HepG2 (cell line): ENCODE data around the gene PDZD8. TPM values are rescaled to one million over a fixed set of nuclear protein-coding genes. Genes with fewer than 3 reads are reported as not detected.

Source experiments
- ATAC-seq: fragments of 200-7000 bp; cut with Tn5 transposase; 3 replicates; pipeline ENCODE4 v1.9.1; 2020; ENCODE audit warnings: mild to moderate bottlenecking, moderate library complexity
- BruUV-seq: library from RNA; stranded (reverse); fragments of 400-500 nt; replicated peaks from 2 replicates; lab custom pipeline; 2021; lab: Mats Ljungman, UMichigan
- CTCF ChIA-PET: fragments of 300-600 bp; formaldehyde crosslinking; extraction: SDS; loops from one replicate; lab custom pipeline; 2021; ENCODE audit warnings: low total read pairs, inconsistent platforms, low intra/inter-chr PET ratio; lab: Yijun Ruan, JAX
- POLR2A ChIA-PET: fragments of 350-600 bp; sonication (Branson Sonifier 250); formaldehyde crosslinking; loops from one replicate; lab custom pipeline; 2020; ENCODE audit warnings: antibody characterized with exemption, inconsistent platforms; lab: Yijun Ruan, JAX
- DNase-seq: peaks from one replicate; pipeline ENCODE4 v3.0.0-alpha.2; 2015; ENCODE audit warnings: low spot score
- FAIRE-seq: peaks from 3 replicates; lab custom pipeline; 2011; peaks lifted over from hg19 to GRCh38; lab: Jason Lieb, UNC
- H2AFZ ChIP-seq: one replicate; pipeline ENCODE4 v1.6.1; 2011; ENCODE audit warnings: low read length, inconsistent platforms
- H3K27ac ChIP-seq: fragments of 300-600 bp; 3 replicates; pipeline ENCODE4 v1.8.0; 2011; ENCODE audit warnings: mixed run types, mild to moderate bottlenecking, mixed read lengths, low read length, inconsistent platforms; ENCODE audit not compliant: insufficient read depth; ENCODE audit errors: extremely low read length
- H3K27me3 ChIP-seq, 2 experiments: fragments of 200-600 bp in 1 of 2; 2 replicates in 1 of 2; 3 replicates in 1 of 2; pipeline versions ENCODE4 v1.6.0 to v1.8.0; 2011; ENCODE audit warnings: low read length in 2 of 2, mild to moderate bottlenecking in 2 of 2, moderate library complexity in 2 of 2, inconsistent platforms in 1 of 2; ENCODE audit not compliant: insufficient read depth in 2 of 2, control insufficient read depth in 1 of 2
- H3K36me3 ChIP-seq, 2 experiments: fragments of 200-600 bp in 1 of 2; replicated peaks in 1 of 2; 2 replicates in 1 of 2; 3 replicates in 1 of 2; pipeline versions ENCODE4 v1.5.1 to v1.8.0; 2011; ENCODE audit warnings: low read length in 2 of 2, inconsistent platforms in 1 of 2; ENCODE audit not compliant: insufficient read depth in 2 of 2, control insufficient read depth in 1 of 2
- H3K4me1 ChIP-seq: 2 replicates; pipeline ENCODE4 v1.5.1; 2012; ENCODE audit warnings: low read length, inconsistent platforms; ENCODE audit not compliant: insufficient read depth
- H3K4me2 ChIP-seq: 2 replicates; pipeline ENCODE4 v1.6.0; 2011; ENCODE audit warnings: low read depth, low read length, inconsistent platforms
- H3K4me3 ChIP-seq, 3 experiments: fragments of 200-600 bp in 1 of 3; sonication (generic), shearing (Covaris generic) in 1 of 3; replicated peaks in 1 of 3; 2 replicates each; pipeline ENCODE4 v1.5.1; 2011 to 2016; ENCODE audit warnings: low read length in 3 of 3, inconsistent platforms in 2 of 3, low read depth in 2 of 3, mild to moderate bottlenecking in 2 of 3, control low read depth in 1 of 3, mixed read lengths in 1 of 3; ENCODE audit not compliant: insufficient read depth in 1 of 3
- H3K79me2 ChIP-seq: one replicate; pipeline ENCODE4 v1.6.1; 2011; ENCODE audit warnings: low read length, inconsistent platforms; ENCODE audit not compliant: insufficient read depth
- H3K9ac ChIP-seq: 2 replicates; pipeline ENCODE4 v1.6.0; 2011; ENCODE audit warnings: mild to moderate bottlenecking, low read depth, low read length, inconsistent platforms; ENCODE audit not compliant: insufficient read depth
- H3K9me3 ChIP-seq: 2 replicates; pipeline ENCODE4 v1.5.1; 2012; ENCODE audit warnings: mild to moderate bottlenecking, low read length
- H4K20me1 ChIP-seq: 2 replicates; pipeline ENCODE4 v1.6.0; 2011; ENCODE audit warnings: inconsistent platforms, mild to moderate bottlenecking, low read length, moderate library complexity; ENCODE audit not compliant: insufficient read depth
- ATF7 ChIP-seq, 2 experiments: fragments of 450-650 bp in 1 of 2; sonication (generic) in 1 of 2; formaldehyde crosslinking in 1 of 2; IDR thresholded peaks; 2 replicates each; pipeline versions ENCODE4 v1.4.0 to v1.6.1; 2016 to 2020; ENCODE audit warnings: antibody characterized with exemption in 1 of 2, mild to moderate bottlenecking in 1 of 2, missing genetic modification reagents in 1 of 2
- BRD4 ChIP-seq: sonication (generic); formaldehyde crosslinking; IDR thresholded peaks from 2 replicates; pipeline ENCODE4 v1.4.0; 2020; ENCODE audit warnings: missing genetic modification reagents
- CCAR2 ChIP-seq: fragments of 200-400 bp; formaldehyde crosslinking; optimal IDR thresholded peaks from 2 replicates; pipeline ENCODE3; 2018; ENCODE audit warnings: low read depth, mild to moderate bottlenecking, low read length, moderate library complexity
- CTCF ChIP-seq: sonication (generic); formaldehyde crosslinking; IDR thresholded peaks from 2 replicates; pipeline ENCODE4 v1.5.0; 2020; ENCODE audit warnings: mild to moderate bottlenecking, missing genetic modification reagents, moderate library complexity
- FOXA3 ChIP-seq: IDR thresholded peaks from 2 replicates; pipeline ENCODE4 v1.6.1; 2016; ENCODE audit warnings: missing genetic modification reagents, missing compliant biosample characterization
- KLF13 ChIP-seq: sonication (generic); formaldehyde crosslinking; IDR thresholded peaks from 2 replicates; pipeline ENCODE4 v1.4.0; 2020; ENCODE audit warnings: mild to moderate bottlenecking, missing genetic modification reagents
- KLF6 ChIP-seq: IDR thresholded peaks from 2 replicates; pipeline ENCODE4 v1.8.0; 2016; ENCODE audit warnings: missing biosample characterization, missing genetic modification reagents
- PAF1 ChIP-seq: IDR thresholded peaks from 2 replicates; pipeline ENCODE4 v1.6.1; 2016; ENCODE audit warnings: missing genetic modification reagents, missing compliant biosample characterization
- ZNF234 ChIP-seq: sonication (generic); formaldehyde crosslinking; conservative IDR thresholded peaks from 2 replicates; pipeline ENCODE4 v1.5.1; 2020; ENCODE audit warnings: mild to moderate bottlenecking, missing genetic modification reagents
- ZNF263 ChIP-seq: sonication (generic); formaldehyde crosslinking; IDR thresholded peaks from 2 replicates; pipeline ENCODE4 v1.4.0; 2020; ENCODE audit warnings: missing genetic modification reagents
- ZNF792 ChIP-seq: IDR thresholded peaks from 2 replicates; pipeline ENCODE4 v1.6.1; 2016
- WGBS: methylation state at CpG from one replicate; pipeline ENCODE4 v1.1.6; 2017; ENCODE audit warnings: low lambda C conversion rate; 5-methylcytosine and 5-hydroxymethylcytosine counted together
- in situ Hi-C: cut with HindIII; loops from 2 replicates; pipeline ENCODE4 v1.10.0; 2017; ENCODE audit warnings: low pct_unique_long_range_greater_than_20kb; ENCODE audit not compliant: extremely low pct_ligation_motif_present
- intact Hi-C: fragments of 100-400 bp; cut with micrococcal nuclease; formaldehyde crosslinking; loops from one replicate; pipeline ENCODE4 v1.10.0; 2022; ENCODE audit not compliant: unreplicated experiment
- polyA plus RNA-seq, 8 experiments: library from polyadenylated mRNA; depleted of rRNA in 3 of 8; stranded (reverse) in 7 of 8; unstranded in 1 of 8; fragments of >200 nt; fragmentation: Illumina TruSeq in 4 of 8; extraction: Trizol in 4 of 8; gene quantifications; 2 replicates each; pipeline versions ENCODE4 v1.2.1 to v1.2.3, GENCODE V29; 2011 to 2016; ENCODE audit warnings: low read depth in 4 of 8, missing spikeins in 1 of 8, mixed read lengths in 1 of 8; ENCODE audit not compliant: insufficient read depth in 1 of 8
- total RNA-seq, 5 experiments: library from RNA; depleted of rRNA; stranded (reverse); fragments of >200 nt; fragmentation: Illumina TruSeq; extraction: Trizol; gene quantifications; 2 replicates each; pipeline ENCODE4 v1.2.3, GENCODE V29; 2016; ENCODE audit warnings: low read depth in 1 of 5
- TF ChIP-seq, protein P1 (sequence below): sonication (generic); formaldehyde crosslinking; IDR thresholded peaks from 2 replicates; pipeline ENCODE4 v1.5.0; 2020; ENCODE audit warnings: missing genetic modification reagents

PDZD8 gene
- total and polyA plus RNA-seq, 2 of the 13 experiments (the other 11 are each of a cell fraction or from before 2014, with no cell fraction given): 11.2 to 32.0 TPM

DNA sequence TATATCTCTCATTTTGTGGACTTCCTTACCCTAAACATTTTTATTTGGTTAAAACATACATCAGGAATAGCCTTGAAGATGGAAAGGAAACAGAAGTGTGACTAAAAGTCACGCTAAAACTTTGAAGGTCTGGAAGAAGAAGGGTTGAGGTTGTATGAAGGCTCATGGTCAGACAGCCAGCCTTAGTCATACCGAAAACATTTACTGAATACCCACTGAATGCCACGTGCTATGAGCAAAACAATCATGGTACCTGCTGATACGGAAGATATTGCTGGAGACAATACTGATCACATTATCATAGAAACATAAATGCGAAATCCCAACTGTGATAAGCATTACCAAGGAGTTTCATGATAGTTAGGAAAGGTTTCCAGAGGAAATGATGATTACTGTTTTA is 64.0 kb downstream of the PDZD8 start:
- BruUV-seq: no TSS peak
- Histone ChIP-seq H3K79me2 (no peaks in the 10 kb centered on the region), H3K4me2 (no peak overlapping the region), H3K4me1 (no peaks in the 10 kb centered on the region), H2AFZ (no peak overlapping the region), H3K4me3 (no peak overlapping the region), H4K20me1 (no peaks in the 10 kb centered on the region), H3K27ac (no peak overlapping the region), H3K9me3 (no peaks in the 10 kb centered on the region), H3K27me3 (no peaks in the 10 kb centered on the region), H3K9ac (no peak overlapping the region), H3K36me3 (peaks cover 4 to 21% of the 10 kb centered on the region in 2 experiments; a peak in 4 of 5 replicates)
- no peak for TF ChIP-seq ZNF234
- TF ChIP-seq PAF1 (CRISPR knock-in tag): no peak
- TF ChIP-seq ZNF792 (CRISPR knock-in tag): no peak
- no peak for TF ChIP-seq KLF6
- TF ChIP-seq CCAR2: no peak
- no peak for TF ChIP-seq BRD4 (CRISPR knock-in tag)
- TF ChIP-seq, protein P1, sequence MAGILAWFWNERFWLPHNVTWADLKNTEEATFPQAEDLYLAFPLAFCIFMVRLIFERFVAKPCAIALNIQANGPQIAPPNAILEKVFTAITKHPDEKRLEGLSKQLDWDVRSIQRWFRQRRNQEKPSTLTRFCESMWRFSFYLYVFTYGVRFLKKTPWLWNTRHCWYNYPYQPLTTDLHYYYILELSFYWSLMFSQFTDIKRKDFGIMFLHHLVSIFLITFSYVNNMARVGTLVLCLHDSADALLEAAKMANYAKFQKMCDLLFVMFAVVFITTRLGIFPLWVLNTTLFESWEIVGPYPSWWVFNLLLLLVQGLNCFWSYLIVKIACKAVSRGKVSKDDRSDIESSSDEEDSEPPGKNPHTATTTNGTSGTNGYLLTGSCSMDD: no peak
- no peak for TF ChIP-seq KLF13 (CRISPR knock-in tag)
- DNase-seq (no peak), FAIRE-seq (no peak), ATAC-seq (no peak)
- in situ Hi-C loops (no loop called here), intact Hi-C loops (no loop called here)
- ChIA-PET POLR2A (no interaction called here), CTCF (no interaction called here)
- WGBS: over 99% methylated on average over 5 of the region's 5 CpGs

- no peak for TF ChIP-seq FOXA3 (CRISPR knock-in tag)
- no peak for TF ChIP-seq CTCF (CRISPR knock-in tag)
- no peak for TF ChIP-seq ZNF263 (CRISPR knock-in tag)
- TF ChIP-seq, protein P1: no peak
- TF ChIP-seq ATF7 (IDR thresholded peaks at IDR 0.05): peak; percentile 70
- no peak for TF ChIP-seq ATF7 (CRISPR knock-in tag; IDR thresholded peaks at IDR 0.05)
- TF ChIP-seq, all 625 proteins: peak for 1
- in situ Hi-C loops: no loop called here
- CTCF ChIA-PET: no interaction called here
Measured at GRCh38 chr10:117306674-117307073, 68.6 kb downstream of the PDZD8 start.

More at GRCh38 chr10:117306674-117307073, 68.6 kb downstream of the PDZD8 start:
- Histone ChIP-seq H3K9ac (no peak overlapping the region), H3K4me1 (no peaks in the 10 kb centered on the region), H3K36me3 (peaks cover 0 to 10% of the 10 kb centered on the region in 2 experiments; a peak in 3 of 5 replicates), H3K27me3 (no peaks in the 10 kb centered on the region), H3K9me3 (0 out of 2 replicates have a peak, but pooled peaks cover 4% of the 10 kb centered on the region), H3K4me2 (no peak overlapping the region), H2AFZ (no peak overlapping the region), H3K27ac (no peak overlapping the region), H3K4me3 (no peak overlapping the region), H4K20me1 (no peaks in the 10 kb centered on the region), H3K79me2 (no peaks in the 10 kb centered on the region)
- POLR2A ChIA-PET: no interaction called here
- DNase-seq: no peak
- BruUV-seq: no TSS peak
- no peak for FAIRE-seq
- ATAC-seq: no peak
- intact Hi-C loops: no loop called here
